Hepatocyte (in vitro differentiated cells): ENCODE results near the gene TIAM1. TPM values are rescaled to one million over a fixed set of nuclear protein-coding genes. Genes with fewer than 3 reads are reported as not detected.

Source experiments
- DNase-seq: peaks from one replicate; pipeline ENCODE4 v3.0.0-alpha.2; 2016; ENCODE audit warnings: low spot score
- H2AFZ ChIP-seq: fragments of 200-600 bp; sonication (generic); 2 replicates; pipeline ENCODE4 v1.6.0; 2016; ENCODE audit warnings: antibody characterized with exemption, mild to moderate bottlenecking
- H3K27ac ChIP-seq: fragments of 200-600 bp; sonication (generic); 2 replicates; pipeline ENCODE4 v1.5.1; 2016; ENCODE audit warnings: mild to moderate bottlenecking
- H3K27me3 ChIP-seq: fragments of 200-600 bp; sonication (generic); 2 replicates; pipeline ENCODE4 v1.6.1; 2016
- H3K36me3 ChIP-seq: fragments of 200-600 bp; sonication (generic); replicated peaks from 2 replicates; pipeline ENCODE4 v1.5.1; 2016; ENCODE audit warnings: low read depth; ENCODE audit not compliant: insufficient read depth
- H3K4me1 ChIP-seq: fragments of 200-600 bp; sonication (generic); 2 replicates; pipeline ENCODE4 v1.5.1; 2016; ENCODE audit warnings: mild to moderate bottlenecking, moderate library complexity; ENCODE audit not compliant: insufficient read depth
- H3K4me2 ChIP-seq: fragments of 200-600 bp; sonication (generic); 2 replicates; pipeline ENCODE4 v1.6.0; 2016
- H3K4me3 ChIP-seq: fragments of 200-600 bp; sonication (generic); 2 replicates; pipeline ENCODE4 v1.5.1; 2016; ENCODE audit warnings: mild to moderate bottlenecking
- H3K79me2 ChIP-seq: fragments of 200-600 bp; sonication (generic); 2 replicates; pipeline ENCODE4 v1.6.0; 2017; ENCODE audit warnings: mild to moderate bottlenecking
- H3K9me2 ChIP-seq: fragments of 200-600 bp; sonication (generic); replicated peaks from 2 replicates; pipeline ENCODE4 v1.6.0; 2017; ENCODE audit warnings: mild to moderate bottlenecking; ENCODE audit not compliant: insufficient read depth
- H3K9me3 ChIP-seq: fragments of 200-600 bp; sonication (generic); 2 replicates; pipeline ENCODE4 v1.5.1; 2016; ENCODE audit warnings: low read depth, mild to moderate bottlenecking
- H4K20me1 ChIP-seq: fragments of 200-600 bp; sonication (generic); 2 replicates; pipeline ENCODE4 v1.6.0; 2016; ENCODE audit warnings: mild to moderate bottlenecking; ENCODE audit not compliant: insufficient read depth, poor library complexity, severe bottlenecking
- EZH2 ChIP-seq: fragments of 200-600 bp; sonication (generic); IDR thresholded peaks from 2 replicates; pipeline ENCODE4 v1.6.1; 2016; ENCODE audit warnings: antibody characterized with exemption, mild to moderate bottlenecking, borderline replicate concordance
- EZH2phosphoT487 ChIP-seq: fragments of 200-600 bp; sonication (generic); IDR thresholded peaks from one replicate; pipeline ENCODE4 v1.6.1; 2018; ENCODE audit warnings: antibody characterized with exemption, mild to moderate bottlenecking, low read depth, moderate library complexity; ENCODE audit not compliant: unreplicated experiment, severe bottlenecking
- WGBS: methylation state at CpG from one replicate; pipeline ENCODE4 v1.1.6; 2016; ENCODE audit warnings: low lambda C conversion rate; ENCODE audit errors: missing lambda C conversion rate; 5-methylcytosine and 5-hydroxymethylcytosine counted together
- polyA plus RNA-seq: library from polyadenylated mRNA; unstranded; fragments of >200 nt; fragmentation: Nextera tagmentation; extraction: Ambion mirVana; gene quantifications from 2 replicates; pipeline ENCODE4 v1.2.1, GENCODE V29; 2016
- total RNA-seq: library from RNA; depleted of rRNA; stranded (reverse); fragments of >200 nt; gene quantifications from 2 replicates; pipeline ENCODE4 v1.2.3, GENCODE V29; 2014
- TF ChIP-seq, protein P1 (sequence below): fragments of 200-600 bp; sonication (generic); IDR thresholded peaks from 2 replicates; pipeline ENCODE4 v1.5.1; 2016; ENCODE audit warnings: antibody characterized with exemption, mild to moderate bottlenecking; ENCODE audit not compliant: poor library complexity

Gene TIAM1
- total and polyA plus RNA-seq, 2 experiments from 2014 or later: 8.8 TPM

DNA sequence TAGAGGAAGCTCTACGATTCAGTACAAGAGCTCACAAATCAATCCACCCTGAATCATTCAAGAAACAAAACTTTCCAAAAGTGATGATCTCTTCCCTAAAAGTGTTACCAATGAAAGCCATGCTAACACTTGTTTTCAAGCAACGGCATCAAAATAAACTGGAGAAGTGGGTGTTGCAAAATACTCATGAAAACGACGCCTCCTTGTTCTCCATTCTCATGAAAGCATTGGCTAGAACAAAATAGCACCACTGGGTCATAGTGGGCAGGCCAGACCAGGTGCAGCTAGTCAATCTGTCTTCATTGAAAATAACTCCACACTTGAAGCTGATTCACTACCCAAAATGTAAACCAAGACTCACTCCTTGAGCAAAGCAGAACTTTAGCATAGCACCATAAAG, 4.3 kb downstream of the TIAM1 start:
- no peaks in the 10 kb centered on the region for H3K4me1 ChIP-seq
- 87% methylated on average over 4 of the region's 4 CpGs for WGBS
- no peaks in the 10 kb centered on the region for H3K9me2 ChIP-seq
- H3K9me3 ChIP-seq: no peaks in the 10 kb centered on the region
- no peak overlapping the region for H3K27ac ChIP-seq
- TF ChIP-seq EZH2 (no peak), EZH2phosphoT487 (no peak)
- TF ChIP-seq, protein P1, sequence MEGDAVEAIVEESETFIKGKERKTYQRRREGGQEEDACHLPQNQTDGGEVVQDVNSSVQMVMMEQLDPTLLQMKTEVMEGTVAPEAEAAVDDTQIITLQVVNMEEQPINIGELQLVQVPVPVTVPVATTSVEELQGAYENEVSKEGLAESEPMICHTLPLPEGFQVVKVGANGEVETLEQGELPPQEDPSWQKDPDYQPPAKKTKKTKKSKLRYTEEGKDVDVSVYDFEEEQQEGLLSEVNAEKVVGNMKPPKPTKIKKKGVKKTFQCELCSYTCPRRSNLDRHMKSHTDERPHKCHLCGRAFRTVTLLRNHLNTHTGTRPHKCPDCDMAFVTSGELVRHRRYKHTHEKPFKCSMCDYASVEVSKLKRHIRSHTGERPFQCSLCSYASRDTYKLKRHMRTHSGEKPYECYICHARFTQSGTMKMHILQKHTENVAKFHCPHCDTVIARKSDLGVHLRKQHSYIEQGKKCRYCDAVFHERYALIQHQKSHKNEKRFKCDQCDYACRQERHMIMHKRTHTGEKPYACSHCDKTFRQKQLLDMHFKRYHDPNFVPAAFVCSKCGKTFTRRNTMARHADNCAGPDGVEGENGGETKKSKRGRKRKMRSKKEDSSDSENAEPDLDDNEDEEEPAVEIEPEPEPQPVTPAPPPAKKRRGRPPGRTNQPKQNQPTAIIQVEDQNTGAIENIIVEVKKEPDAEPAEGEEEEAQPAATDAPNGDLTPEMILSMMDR: no peak
- H3K4me2 ChIP-seq: no peak overlapping the region
- H3K27me3 ChIP-seq: peaks cover 30% of the 10 kb centered on the region
- H2AFZ ChIP-seq: no peak overlapping the region
- no peaks in the 10 kb centered on the region for H4K20me1 ChIP-seq
- H3K36me3 ChIP-seq: no peaks in the 10 kb centered on the region
- peaks cover 8% of the 10 kb centered on the region for H3K79me2 ChIP-seq
- no peak overlapping the region for H3K4me3 ChIP-seq
- DNase-seq: no peak

DNA sequence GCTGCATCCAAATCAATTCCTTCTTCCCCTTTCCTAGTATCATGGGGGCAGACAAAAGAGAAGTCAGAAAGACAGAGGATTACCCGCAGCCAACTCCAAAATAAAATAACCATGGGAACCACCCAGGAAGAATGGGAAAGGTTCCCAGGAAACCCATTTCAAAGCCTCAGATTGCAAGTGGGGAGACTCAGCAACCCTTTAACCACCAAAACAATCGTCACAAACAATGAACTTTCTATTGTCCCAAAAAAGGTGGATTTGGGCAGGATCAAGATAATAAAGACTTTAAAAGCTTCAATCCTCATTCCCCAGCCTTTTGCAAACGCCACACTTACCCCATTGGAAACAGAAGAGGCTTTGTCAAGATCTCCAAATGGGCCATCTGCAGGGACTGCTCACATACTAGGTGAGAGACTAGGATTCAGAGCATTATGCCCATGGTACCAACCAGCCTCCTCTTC, 5.1 kb downstream of the TIAM1 start:
- H3K79me2 ChIP-seq: peaks cover 8% of the 10 kb centered on the region
- H3K9me2 ChIP-seq: no peaks in the 10 kb centered on the region
- 77% methylated on average over 3 of the region's 3 CpGs for WGBS
- H3K27ac ChIP-seq: no peak overlapping the region
- H3K4me3 ChIP-seq: no peak overlapping the region
- TF ChIP-seq, protein P1: no peak
- no peak overlapping the region for H2AFZ ChIP-seq
- DNase-seq: no peak
- H3K4me2 ChIP-seq: no peak overlapping the region
- H3K27me3 ChIP-seq: peaks cover 23% of the 10 kb centered on the region
- no peaks in the 10 kb centered on the region for H4K20me1 ChIP-seq
- no peaks in the 10 kb centered on the region for H3K4me1 ChIP-seq
- H3K9me3 ChIP-seq: no peaks in the 10 kb centered on the region
- no peaks in the 10 kb centered on the region for H3K36me3 ChIP-seq

DNA sequence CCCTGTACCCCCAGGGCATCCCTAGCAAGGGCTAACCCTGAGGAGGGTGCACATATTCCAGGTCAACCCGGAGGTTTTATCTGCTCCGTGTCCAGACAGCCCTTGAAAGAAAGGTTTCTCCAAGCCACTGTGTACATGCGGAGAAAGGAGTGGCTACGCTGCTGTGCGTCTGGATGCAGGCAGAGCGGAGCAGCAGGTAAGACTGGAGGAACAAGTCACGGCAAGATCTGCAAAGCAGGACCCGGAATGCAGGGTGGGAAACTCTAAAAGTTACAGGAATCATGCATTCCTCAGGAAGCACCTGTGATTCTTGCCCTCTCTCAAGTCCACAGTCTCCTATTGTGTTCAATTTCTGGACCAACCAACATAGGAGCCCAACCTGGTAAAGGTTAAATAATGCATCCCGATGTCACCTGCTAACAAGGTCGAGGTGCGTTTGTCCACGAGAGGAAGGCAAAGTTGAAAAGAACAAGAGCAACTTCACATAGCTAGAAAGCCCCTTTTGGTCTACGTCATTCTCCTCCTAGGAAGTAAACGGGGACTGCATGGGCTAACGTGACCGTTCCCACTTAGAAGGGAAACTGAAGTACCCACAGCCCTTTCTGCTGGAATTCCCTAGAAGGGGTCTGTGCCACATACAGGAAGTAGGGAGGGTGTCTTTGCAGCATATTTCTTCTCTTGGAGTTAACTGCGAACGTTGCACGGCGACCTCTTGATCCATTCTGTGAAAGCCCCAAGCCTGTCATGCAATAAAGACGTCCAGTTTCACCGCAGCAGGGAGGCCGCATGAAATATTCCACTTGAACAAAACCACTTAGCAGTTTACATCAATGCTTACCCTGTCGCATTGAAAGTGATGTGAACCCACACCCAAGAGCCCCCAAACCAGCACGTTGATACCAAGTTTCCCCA, 5.8 kb downstream of the TIAM1 start:
- H2AFZ ChIP-seq: no peak overlapping the region
- DNase-seq: peak; percentile 26

More for the DNA sequence above, 5.8 kb downstream of the TIAM1 start:
- Histone ChIP-seq H3K9me3 (no peaks in the 10 kb centered on the region), H3K4me1 (no peaks in the 10 kb centered on the region), H4K20me1 (no peaks in the 10 kb centered on the region), H3K27me3 (peaks cover 16% of the 10 kb centered on the region), H3K9me2 (no peaks in the 10 kb centered on the region), H3K4me2 (no peak overlapping the region), H3K36me3 (no peaks in the 10 kb centered on the region), H3K79me2 (peaks cover 8% of the 10 kb centered on the region), H3K27ac (peak overlapping the region; percentile 69), H3K4me3 (no peak overlapping the region)
- 78% methylated on average over 25 of the region's 25 CpGs for WGBS
- TF ChIP-seq EZH2phosphoT487 (no peak), EZH2 (no peak)
- TF ChIP-seq, protein P1: no peak
